Hepatocyte (in vitro differentiated cells): ENCODE results near the gene PGA5.

Experiments
- CTCF ChIP-seq: fragments of 200-600 bp; sonication (generic); IDR thresholded peaks from 2 replicates; pipeline ENCODE4 v1.5.1; 2016; ENCODE audit warnings: antibody characterized with exemption, mild to moderate bottlenecking; ENCODE audit not compliant: poor library complexity
- EZH2 ChIP-seq: fragments of 200-600 bp; sonication (generic); IDR thresholded peaks from 2 replicates; pipeline ENCODE4 v1.6.1; 2016; ENCODE audit warnings: antibody characterized with exemption, mild to moderate bottlenecking, borderline replicate concordance

GRCh38 chr11:61287338-61287977, 46.5 kb downstream of the PGA5 start:
- TF ChIP-seq CTCF (no peak), EZH2 (no peak)
